ENCODE results near the gene DIP2C.
"Not testable (repeated sequence)": the region's sequence is repeated elsewhere in the genome, so short reads cannot be mapped to it uniquely, and the experiment has no call there.

The DIP2C gene

DNA sequence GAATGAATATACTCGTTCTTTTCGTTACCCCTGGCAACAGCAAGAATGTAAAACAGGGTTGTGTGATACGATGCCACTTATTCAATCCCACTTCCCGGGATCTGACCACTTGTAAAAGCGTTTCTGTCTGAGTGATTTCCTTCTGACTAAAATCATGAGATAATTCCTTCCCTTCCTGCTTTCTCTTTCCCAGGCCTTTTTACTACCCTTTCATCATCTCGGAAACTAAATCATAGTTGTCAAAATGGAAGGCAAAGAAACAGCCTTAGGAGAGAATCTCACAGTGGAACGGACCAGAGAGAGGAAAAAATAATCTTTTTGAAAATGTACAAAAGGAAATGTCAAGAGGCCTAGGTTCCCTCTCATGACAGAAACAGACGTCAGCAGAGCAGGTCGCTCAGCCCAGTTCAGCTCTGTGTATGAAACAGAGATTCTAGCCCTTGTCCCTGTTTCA lies 29.8 kb downstream of the DIP2C start:
- no peak for DNase-seq (ENCODE audit: low read depth in 3 of 3)

DNA sequence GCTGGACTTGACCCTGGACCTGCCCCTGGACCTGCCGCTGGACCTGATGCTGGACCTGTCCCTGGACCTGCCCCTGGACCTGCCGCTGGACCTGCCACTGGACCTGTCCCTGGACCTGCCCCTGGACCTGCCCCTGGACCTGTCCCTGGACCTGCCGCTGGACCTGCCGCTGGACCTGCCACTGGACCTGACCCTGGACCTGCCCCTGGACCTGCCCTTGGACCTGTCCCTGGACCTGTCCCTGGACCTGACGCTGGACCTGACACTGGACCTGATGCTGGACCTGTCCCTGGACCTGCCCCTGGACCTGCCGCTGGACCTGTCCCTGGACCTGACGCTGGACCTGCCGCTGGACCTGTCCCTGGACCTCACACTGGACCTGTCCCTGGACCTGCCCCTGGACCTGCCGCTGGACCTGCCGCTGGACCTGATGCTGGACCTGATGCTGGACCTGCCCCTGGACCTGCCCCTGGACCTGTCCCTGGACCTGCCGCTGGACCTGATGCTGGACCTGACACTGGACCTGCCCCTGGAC lies 31.6 kb downstream of the DIP2C start:
- DNase-seq (ENCODE audit: low read depth in 3 of 3): not testable (repeated sequence)

- DNase-seq (ENCODE audit: low read depth in 3 of 3): no peak
Observed at GRCh38 chr10:656883-657282, 32.6 kb downstream of the DIP2C start.

- DNase-seq (ENCODE audit: low read depth in 3 of 3): no peak
Observed at GRCh38 chr10:655184-655583, 34.3 kb downstream of the DIP2C start.

DNA sequence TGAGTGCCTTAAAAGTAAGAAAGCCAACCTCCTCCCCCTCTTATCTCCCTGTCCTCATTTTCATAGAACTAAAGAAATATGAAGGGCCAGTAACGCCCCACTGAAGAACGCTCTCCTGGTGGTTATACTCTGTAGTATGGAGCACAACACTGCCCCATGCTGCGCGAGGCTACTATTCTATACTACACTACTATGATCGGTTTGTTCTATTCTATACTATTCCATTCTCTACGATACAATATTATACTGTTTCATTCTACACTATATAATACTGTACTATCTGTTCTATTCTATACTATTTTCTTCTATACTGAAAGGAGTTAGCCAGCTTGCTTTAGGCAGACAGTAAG lies 34.8 kb downstream of the DIP2C start:
- no peak for DNase-seq (ENCODE audit: low read depth in 3 of 3)

DNA sequence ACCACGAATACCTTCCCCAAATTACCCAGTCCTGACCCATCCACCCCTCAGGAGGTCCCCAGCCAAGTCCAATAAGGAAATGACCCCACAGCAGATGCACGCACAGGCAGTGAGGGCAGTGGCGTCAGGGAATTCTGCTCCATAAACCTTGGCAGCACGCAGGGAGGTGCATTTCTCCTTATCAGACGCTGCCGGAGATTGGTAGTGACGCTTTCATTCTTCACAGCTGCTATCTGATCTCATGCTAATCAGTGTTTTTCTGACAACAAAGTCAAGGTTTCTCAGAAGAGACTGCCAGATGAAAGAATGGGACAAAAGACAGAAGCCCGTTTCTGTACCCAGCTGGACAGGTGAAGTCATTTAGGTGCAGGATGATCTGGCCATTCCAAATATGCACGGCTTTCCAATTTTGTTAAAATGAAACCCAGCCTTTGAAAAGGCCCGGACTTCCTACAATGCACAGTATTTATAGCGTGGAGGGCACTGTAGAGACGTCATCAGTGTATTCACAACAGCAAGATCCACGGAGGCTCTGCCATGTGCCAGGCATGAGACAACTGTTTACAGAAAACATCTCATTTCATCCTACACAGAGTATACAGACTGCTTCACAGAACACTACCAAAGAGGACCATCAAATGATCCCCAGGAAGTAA lies 35.3 kb downstream of the DIP2C start:
- DNase-seq (ENCODE audit: low read depth in 3 of 3): no peak

DNA sequence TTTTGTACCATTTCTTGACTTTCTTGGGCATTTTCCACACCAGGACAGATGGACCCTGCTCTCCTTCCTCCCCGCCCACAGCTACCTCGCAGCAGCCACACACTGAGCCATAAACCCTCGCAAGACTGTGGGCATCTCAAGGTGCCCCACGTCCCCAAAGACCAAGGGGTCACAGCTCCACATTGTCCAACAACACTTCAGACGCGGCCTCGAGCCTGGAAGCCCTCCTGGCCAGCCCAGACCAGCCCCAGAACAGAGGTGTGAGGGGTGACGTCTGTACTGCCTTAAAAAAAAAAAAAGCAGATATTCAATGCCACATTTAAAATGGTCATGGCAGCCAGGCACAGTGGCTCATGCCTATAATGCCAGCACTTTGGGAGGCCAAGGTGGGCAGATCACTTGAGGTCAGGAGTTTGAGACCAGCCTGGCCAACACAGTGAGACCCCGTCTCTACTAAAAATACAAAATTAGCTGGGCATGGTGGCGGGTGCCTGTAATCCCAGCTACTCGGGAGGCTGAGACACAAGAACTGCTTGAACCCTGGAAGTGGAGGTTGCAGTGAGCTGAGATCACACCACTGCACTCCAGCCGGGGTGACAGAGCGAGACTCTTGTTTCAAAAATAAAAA lies 36.5 kb downstream of the DIP2C start:
- DNase-seq (ENCODE audit: low read depth in 3 of 3): not testable (repeated sequence)

DNA sequence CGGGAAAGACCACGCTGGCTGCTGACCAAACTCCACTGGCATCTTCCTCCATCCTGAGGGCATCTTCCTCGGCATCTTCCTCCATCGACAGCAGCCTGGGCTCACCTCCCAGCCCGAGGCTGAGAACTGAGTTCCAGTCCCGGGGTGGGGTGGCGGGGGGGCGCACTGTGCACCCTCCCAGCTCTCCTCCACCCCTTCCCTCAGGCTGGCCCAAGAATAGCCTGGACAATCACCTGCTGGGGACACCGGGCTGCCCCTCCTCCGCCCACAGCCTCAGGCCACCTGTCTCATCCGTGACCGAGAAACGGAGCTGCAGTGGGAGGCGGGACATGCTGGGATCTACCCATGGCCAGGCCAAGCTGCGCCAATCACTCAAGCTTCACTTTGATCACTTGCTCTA lies 37.2 kb downstream of the DIP2C start:
- no peak for DNase-seq (ENCODE audit: low read depth in 3 of 3)

DNA sequence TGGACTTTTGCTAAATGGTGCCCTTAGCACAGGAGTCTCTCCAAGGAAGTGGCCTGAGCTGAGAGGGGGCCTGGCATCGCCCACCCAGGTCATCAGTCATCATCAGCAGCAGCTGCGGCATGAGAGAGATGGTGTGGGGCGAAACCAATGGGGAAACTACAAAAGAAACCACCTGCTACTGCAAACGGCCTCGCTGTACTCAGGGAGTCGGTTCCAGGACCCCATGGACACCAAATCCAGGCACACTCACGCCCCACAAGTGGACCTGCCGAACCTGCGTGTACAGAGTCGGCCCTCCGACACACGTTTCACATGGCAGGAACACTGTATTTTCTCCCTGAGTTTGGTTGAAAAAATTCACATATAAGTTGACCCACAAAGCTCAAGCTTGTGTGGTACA lies 37.8 kb downstream of the DIP2C start:
- no peak for DNase-seq (ENCODE audit: low read depth in 3 of 3)

DNA sequence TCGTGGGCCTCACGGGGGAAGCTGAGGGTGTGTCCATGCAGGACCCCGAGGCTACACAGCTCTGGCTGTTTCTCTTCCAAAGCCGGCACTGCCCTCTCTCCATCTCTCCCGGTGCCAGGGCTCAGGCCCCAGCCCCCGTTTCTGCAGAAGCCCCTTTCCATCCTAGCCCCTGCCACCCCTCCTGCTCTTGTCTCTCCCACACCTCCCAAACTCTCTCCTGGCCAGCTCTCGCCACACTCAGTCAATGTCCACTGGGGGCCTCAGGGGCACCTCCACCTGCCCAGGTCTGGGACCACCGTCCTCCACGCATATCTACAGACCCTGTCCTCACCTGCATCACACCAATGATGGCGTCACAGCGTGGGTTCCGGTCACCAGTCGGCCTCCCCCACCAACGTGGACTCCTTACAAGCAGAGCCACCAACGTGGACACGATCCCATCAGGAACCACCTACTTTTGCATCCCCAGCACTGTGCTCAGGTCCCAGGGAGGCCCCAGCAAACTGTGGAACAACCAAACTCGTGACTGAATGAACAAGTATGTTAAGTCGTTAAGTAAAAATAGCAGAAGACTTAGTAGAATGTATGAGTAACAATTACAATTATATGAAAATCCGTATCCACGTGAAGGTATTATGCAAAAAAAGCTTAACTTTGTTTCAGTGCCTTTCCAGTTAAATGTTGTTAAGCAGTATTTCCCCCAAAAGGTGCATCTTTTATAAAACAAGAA lies 38.4 kb downstream of the DIP2C start:
- DNase-seq (ENCODE audit: low read depth in 3 of 3): no peak

DNA sequence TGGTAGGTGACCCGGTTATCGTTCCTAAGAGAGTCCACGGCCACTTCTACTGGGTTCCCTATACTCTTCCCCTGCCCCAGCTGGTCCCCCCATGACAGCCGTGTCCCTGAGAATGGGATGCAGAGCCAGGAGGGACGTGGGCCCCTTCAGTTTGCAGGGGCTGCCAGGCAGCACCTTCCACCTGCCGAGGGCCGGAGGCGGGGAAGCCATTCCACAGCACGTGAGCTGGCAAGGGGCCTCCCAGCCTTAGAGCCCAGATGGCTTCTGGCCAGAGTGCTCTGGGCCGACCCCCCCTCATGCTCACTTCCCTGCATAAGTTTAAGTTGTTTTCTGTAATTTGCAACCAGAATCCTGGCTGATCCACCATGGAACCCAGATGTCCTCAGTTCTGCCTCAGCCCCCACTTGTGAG lies 39.0 kb downstream of the DIP2C start:
- no peak for DNase-seq (ENCODE audit: low read depth in 3 of 3)

DNA sequence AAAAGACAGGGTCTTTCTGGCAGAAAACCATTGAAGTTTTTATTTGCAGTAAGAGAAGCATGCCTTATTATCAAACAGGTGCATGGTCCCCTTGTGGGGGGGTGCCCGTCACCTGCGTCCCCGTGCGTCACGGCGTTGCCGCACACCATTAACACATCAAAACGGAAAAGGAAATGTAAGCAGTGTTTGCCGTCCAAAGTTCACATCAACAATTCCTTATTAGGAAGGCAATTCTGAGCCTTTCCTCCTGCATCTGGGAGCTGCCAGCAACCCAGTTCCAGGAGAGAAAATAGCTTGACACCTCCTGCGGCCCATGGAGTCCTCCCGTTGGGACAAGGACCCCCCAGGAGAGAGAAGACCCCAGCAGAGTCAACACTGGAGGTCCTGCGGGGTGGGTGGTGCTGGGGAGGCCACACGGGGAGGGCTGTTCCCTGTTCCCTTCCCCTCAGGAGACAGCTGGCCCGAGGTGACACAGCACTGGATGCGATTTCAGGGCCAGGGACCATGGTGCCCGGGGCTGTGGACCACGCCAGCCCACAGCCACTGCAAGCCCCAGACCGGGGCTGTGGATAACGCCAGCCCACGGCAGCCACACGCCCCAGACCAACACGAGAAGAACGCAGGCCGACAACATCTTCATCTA lies 39.5 kb downstream of the DIP2C start:
- no peak for DNase-seq (ENCODE audit: low read depth in 3 of 3)

DNA sequence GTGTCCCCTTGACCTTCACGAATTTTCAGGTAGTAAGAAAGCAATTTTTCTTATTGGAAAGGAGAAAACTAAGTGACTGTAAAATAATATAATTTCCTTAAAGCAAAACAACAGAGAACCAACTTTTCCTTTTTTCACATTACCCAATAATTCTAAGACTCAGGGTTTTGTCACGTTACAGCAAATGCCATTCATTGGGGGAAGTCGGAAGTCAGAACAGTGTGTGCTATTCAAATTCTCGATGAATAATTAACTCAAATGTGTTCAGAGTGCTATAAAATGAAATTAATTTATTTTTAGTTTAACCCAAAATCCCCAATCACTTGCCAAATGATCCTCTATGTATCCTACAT lies 40.0 kb downstream of the DIP2C start:
- DNase-seq (ENCODE audit: low read depth in 3 of 3): no peak

DNA sequence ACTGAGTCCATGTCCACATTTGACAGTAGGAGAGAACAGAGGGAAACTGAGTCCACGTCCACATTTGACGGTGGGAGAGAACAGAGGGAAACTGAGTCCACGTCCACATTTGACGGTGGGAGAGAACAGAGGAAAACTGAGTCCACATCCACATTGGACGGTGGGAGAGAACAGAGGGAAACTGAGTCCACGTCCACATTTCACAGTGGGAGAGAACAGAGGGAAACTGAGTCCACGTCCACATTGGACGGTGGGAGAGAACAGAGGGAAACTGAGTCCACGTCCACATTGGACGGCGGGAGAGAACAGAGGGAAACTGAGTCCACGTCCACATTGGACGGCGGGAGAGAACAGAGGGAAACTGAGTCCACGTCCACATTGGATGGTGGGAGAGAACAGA lies 42.4 kb downstream of the DIP2C start:
- DNase-seq (ENCODE audit: low read depth in 3 of 3): not testable (repeated sequence)

GRCh38 chr10:646118-646524 lies 43.3 kb downstream of the DIP2C start:
- DNase-seq (ENCODE audit: low read depth in 3 of 3): no peak

GRCh38 chr10:644943-645334 lies 44.5 kb downstream of the DIP2C start:
- no peak for DNase-seq (ENCODE audit: low read depth in 3 of 3)

DNA sequence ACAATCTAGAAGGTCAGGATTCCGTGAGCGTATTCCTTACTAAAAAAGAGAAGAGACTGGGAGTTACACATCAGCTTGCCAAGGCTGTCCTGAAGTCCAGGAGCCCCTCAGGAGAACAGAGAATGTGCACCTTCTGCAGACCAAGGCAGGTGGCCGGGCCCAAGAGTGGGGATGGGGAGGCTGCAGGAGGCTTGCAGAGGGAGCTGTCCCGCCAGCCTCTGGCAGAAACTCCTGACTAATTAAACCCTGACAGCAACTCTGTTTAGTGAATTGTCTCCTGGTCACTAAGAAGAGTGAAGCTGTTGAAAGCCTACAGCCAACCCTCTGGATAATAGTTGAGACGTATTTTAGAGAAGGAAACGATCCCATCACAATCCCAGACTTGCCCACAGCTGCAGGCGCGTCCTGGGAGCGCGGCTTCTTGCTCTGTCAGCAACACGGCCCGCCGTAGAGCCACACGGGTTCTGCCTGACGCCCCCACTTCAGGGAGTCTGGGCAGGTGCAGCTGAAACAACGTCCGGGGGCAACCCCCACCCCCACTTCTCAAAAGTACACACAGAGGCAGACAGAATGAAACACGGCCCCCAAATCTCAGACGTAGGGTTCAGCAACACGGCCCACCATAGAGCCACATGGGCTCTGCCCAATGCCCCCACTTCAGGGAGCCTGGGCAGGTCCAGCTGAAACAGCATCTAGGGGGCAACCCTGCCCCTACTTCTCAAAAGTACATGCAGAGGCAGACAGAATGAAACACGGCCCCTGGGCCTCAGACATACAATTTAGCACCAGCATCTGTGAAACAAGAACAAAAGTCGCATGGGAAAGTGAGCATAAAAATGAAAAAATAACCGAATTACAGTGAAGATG lies 45.2 kb downstream of the DIP2C start:
- no peak for DNase-seq (ENCODE audit: low read depth in 3 of 3)

GRCh38 chr10:642186-642890 lies 47.1 kb downstream of the DIP2C start:
- DNase-seq (ENCODE audit: low read depth in 3 of 3): no peak

DNA sequence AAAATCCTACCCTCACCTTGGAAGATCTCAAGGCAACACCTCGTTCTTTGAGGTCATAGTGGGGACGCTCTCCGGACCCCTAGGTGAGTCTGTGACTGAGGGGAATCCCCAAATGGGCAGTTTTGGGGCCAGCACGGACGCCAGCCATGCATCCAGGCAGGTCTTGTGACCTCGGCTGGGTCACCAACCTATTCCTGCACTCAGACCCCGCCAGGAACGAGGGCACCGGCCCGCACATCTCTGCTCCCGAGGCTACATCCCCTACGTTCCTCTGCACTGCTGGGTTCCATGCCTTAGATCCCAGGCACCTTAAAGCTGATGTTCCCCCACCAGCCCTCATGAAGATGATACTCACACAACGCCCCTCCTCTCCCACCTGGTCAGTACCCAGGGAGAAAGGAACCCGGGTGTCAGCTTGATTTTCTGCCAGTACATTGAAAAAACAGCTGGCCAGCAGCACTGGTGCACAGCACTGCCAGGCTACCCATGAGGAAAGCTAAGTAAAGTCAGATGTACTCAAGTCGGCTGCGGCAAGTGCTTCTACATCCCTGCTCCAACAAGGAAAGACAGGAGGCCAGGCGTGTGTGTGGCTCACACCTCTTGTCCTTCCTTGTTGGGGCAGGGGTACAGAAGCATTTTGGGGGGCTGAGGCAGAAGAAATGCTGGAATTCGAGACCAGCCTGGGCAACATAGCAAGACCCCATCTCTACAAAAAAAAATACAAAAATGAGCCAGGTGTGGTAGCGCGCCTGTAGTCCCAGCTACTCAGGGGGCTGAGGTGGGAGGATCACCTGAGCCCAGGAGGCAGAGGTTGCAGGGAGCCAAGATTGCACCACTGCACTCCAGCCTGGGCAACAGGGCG lies 48.1 kb downstream of the DIP2C start:
- DNase-seq (ENCODE audit: low read depth in 3 of 3): no peak

DNA sequence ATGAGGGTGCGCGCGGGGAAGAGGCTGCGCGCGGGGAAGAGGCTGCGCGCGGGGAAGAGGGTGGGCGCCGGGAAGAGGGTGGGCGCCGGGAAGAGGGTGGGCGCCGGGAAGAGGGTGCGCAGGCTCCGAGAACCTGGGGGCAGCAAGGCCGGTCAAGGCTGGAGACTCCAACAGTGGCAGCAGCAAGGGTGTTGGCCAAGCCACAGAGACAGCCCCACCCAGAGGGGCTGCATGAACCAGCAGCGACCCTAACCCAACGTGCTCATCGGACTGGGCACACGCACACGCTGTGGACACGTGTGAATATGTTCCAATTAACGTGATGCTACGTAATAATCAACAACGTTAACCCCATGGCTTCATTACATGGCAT lies 48.8 kb downstream of the DIP2C start:
- DNase-seq (ENCODE audit: low read depth in 3 of 3): no peak
